Measurements from ENCODE around the gene ARAP2. TPM values are rescaled to one million over a fixed set of nuclear protein-coding genes. Genes with fewer than 3 reads are reported as not detected.

Gene ARAP2
- total RNA-seq, 1 experiment from 2014 or later: 0.24 TPM

- Histone ChIP-seq H3K4me3 (no peak overlapping the region), H3K36me3 (no peaks in the 10 kb centered on the region), H3K9me3 (replicated peaks) (no peaks in the 10 kb centered on the region), H3K27ac (no peak overlapping the region), H3K4me1 (replicated peaks) (no peaks in the 10 kb centered on the region), H3K27me3 (replicated peaks) (no peaks in the 10 kb centered on the region)
- no peak for DNase-seq (ENCODE audit: low read depth in 1 of 2, low spot score in 2 of 2)
Measured at GRCh38 chr4:36130641-36131040, 113.7 kb downstream of the ARAP2 start.

GRCh38 chr4:36128689-36129088, 115.6 kb downstream of the ARAP2 start:
- Histone ChIP-seq H3K4me3 (no peak overlapping the region), H3K27me3 (replicated peaks) (no peaks in the 10 kb centered on the region), H3K27ac (no peak overlapping the region), H3K36me3 (no peaks in the 10 kb centered on the region), H3K9me3 (replicated peaks) (no peaks in the 10 kb centered on the region), H3K4me1 (replicated peaks) (no peaks in the 10 kb centered on the region)
- DNase-seq (ENCODE audit: low read depth in 1 of 2, low spot score in 2 of 2): no peak

- Histone ChIP-seq H3K27me3 (replicated peaks) (no peaks in the 10 kb centered on the region), H3K9me3 (replicated peaks) (no peaks in the 10 kb centered on the region), H3K4me1 (replicated peaks) (no peaks in the 10 kb centered on the region), H3K27ac (no peak overlapping the region), H3K4me3 (no peak overlapping the region), H3K36me3 (no peaks in the 10 kb centered on the region)
- DNase-seq (ENCODE audit: low read depth in 1 of 2, low spot score in 2 of 2): no peak
Measured at GRCh38 chr4:36123906-36124305, 120.4 kb downstream of the ARAP2 start.

- Histone ChIP-seq H3K27ac (no peak overlapping the region), H3K9me3 (replicated peaks) (no peaks in the 10 kb centered on the region), H3K36me3 (no peaks in the 10 kb centered on the region), H3K27me3 (replicated peaks) (no peaks in the 10 kb centered on the region), H3K4me3 (no peak overlapping the region), H3K4me1 (replicated peaks) (no peaks in the 10 kb centered on the region)
- DNase-seq (ENCODE audit: low read depth in 1 of 2, low spot score in 2 of 2): no peak
Measured at GRCh38 chr4:36115312-36115711, 129.0 kb downstream of the ARAP2 start.

- H3K9me3 ChIP-seq (replicated peaks): no peaks in the 10 kb centered on the region
- H3K4me1 ChIP-seq (replicated peaks): no peaks in the 10 kb centered on the region
- no peaks in the 10 kb centered on the region for H3K36me3 ChIP-seq
- no peak for DNase-seq (ENCODE audit: low read depth in 1 of 2, low spot score in 2 of 2)
- no peaks in the 10 kb centered on the region for H3K27me3 ChIP-seq (replicated peaks)
- H3K27ac ChIP-seq: no peak overlapping the region
- no peak overlapping the region for H3K4me3 ChIP-seq
Measured at GRCh38 chr4:36111172-36111571, 133.1 kb downstream of the ARAP2 start.

- Histone ChIP-seq H3K36me3 (no peaks in the 10 kb centered on the region), H3K27ac (no peak overlapping the region), H3K4me1 (replicated peaks) (no peaks in the 10 kb centered on the region), H3K4me3 (no peak overlapping the region), H3K9me3 (replicated peaks) (no peaks in the 10 kb centered on the region), H3K27me3 (replicated peaks) (no peaks in the 10 kb centered on the region)
- no peak for DNase-seq (ENCODE audit: low read depth in 1 of 2, low spot score in 2 of 2)
Measured at GRCh38 chr4:36099509-36099908, 144.8 kb downstream of the ARAP2 start.

- Histone ChIP-seq H3K27me3 (replicated peaks) (no peaks in the 10 kb centered on the region), H3K4me1 (replicated peaks) (no peaks in the 10 kb centered on the region), H3K4me3 (no peak overlapping the region), H3K9me3 (replicated peaks) (no peaks in the 10 kb centered on the region), H3K36me3 (no peaks in the 10 kb centered on the region), H3K27ac (no peak overlapping the region)
- no peak for DNase-seq (ENCODE audit: low read depth in 1 of 2, low spot score in 2 of 2)
Measured at GRCh38 chr4:36094995-36095394, 149.3 kb downstream of the ARAP2 start.

- H3K4me1 ChIP-seq (replicated peaks): no peaks in the 10 kb centered on the region
- no peak overlapping the region for H3K4me3 ChIP-seq
- no peaks in the 10 kb centered on the region for H3K9me3 ChIP-seq (replicated peaks)
- no peaks in the 10 kb centered on the region for H3K27me3 ChIP-seq (replicated peaks)
- no peak overlapping the region for H3K27ac ChIP-seq
- no peak for DNase-seq (ENCODE audit: low read depth in 1 of 2, low spot score in 2 of 2)
- H3K36me3 ChIP-seq: no peaks in the 10 kb centered on the region
Measured at GRCh38 chr4:36091997-36092396, 152.3 kb downstream of the ARAP2 start.

GRCh38 chr4:36088542-36088941, 155.8 kb downstream of the ARAP2 start:
- Histone ChIP-seq H3K36me3 (no peaks in the 10 kb centered on the region), H3K27ac (no peak overlapping the region), H3K4me1 (replicated peaks) (no peaks in the 10 kb centered on the region), H3K27me3 (replicated peaks) (no peaks in the 10 kb centered on the region), H3K9me3 (replicated peaks) (no peaks in the 10 kb centered on the region), H3K4me3 (no peak overlapping the region)
- no peak for DNase-seq (ENCODE audit: low read depth in 1 of 2, low spot score in 2 of 2)

GRCh38 chr4:36086261-36086786, 158.0 kb downstream of the ARAP2 start:
- Histone ChIP-seq H3K36me3 (no peaks in the 10 kb centered on the region), H3K27me3 (replicated peaks) (no peaks in the 10 kb centered on the region), H3K27ac (no peak overlapping the region), H3K4me1 (replicated peaks) (no peaks in the 10 kb centered on the region), H3K4me3 (no peak overlapping the region), H3K9me3 (replicated peaks) (no peaks in the 10 kb centered on the region)
- DNase-seq (ENCODE audit: low read depth in 1 of 2, low spot score in 2 of 2): no peak

GRCh38 chr4:36082817-36083216, 161.5 kb downstream of the ARAP2 start:
- no peak for DNase-seq (ENCODE audit: low read depth in 1 of 2, low spot score in 2 of 2)
- H3K27ac ChIP-seq: no peak overlapping the region
- no peaks in the 10 kb centered on the region for H3K27me3 ChIP-seq (replicated peaks)
- no peaks in the 10 kb centered on the region for H3K9me3 ChIP-seq (replicated peaks)
- H3K4me1 ChIP-seq (replicated peaks): no peaks in the 10 kb centered on the region
- H3K36me3 ChIP-seq: no peaks in the 10 kb centered on the region
- H3K4me3 ChIP-seq: no peak overlapping the region

GRCh38 chr4:36081185-36081584, 163.1 kb downstream of the ARAP2 start:
- H3K4me3 ChIP-seq: no peak overlapping the region
- H3K27ac ChIP-seq: no peak overlapping the region
- H3K36me3 ChIP-seq: no peaks in the 10 kb centered on the region
- no peaks in the 10 kb centered on the region for H3K27me3 ChIP-seq (replicated peaks)
- H3K4me1 ChIP-seq (replicated peaks): no peaks in the 10 kb centered on the region
- DNase-seq (ENCODE audit: low read depth in 1 of 2, low spot score in 2 of 2): no peak
- no peaks in the 10 kb centered on the region for H3K9me3 ChIP-seq (replicated peaks)

- no peaks in the 10 kb centered on the region for H3K36me3 ChIP-seq
- no peak for DNase-seq (ENCODE audit: low read depth in 1 of 2, low spot score in 2 of 2)
- no peaks in the 10 kb centered on the region for H3K27me3 ChIP-seq (replicated peaks)
- H3K4me1 ChIP-seq (replicated peaks): no peaks in the 10 kb centered on the region
- no peak overlapping the region for H3K4me3 ChIP-seq
- H3K27ac ChIP-seq: no peak overlapping the region
- H3K9me3 ChIP-seq (replicated peaks): no peaks in the 10 kb centered on the region
Measured at GRCh38 chr4:36079666-36080065, 164.6 kb downstream of the ARAP2 start.

GRCh38 chr4:36078319-36078718, 166.0 kb downstream of the ARAP2 start:
- Histone ChIP-seq H3K36me3 (no peaks in the 10 kb centered on the region), H3K4me1 (replicated peaks) (no peaks in the 10 kb centered on the region), H3K4me3 (no peak overlapping the region), H3K27me3 (replicated peaks) (no peaks in the 10 kb centered on the region), H3K9me3 (replicated peaks) (no peaks in the 10 kb centered on the region), H3K27ac (no peak overlapping the region)
- no peak for DNase-seq (ENCODE audit: low read depth in 1 of 2, low spot score in 2 of 2)

- Histone ChIP-seq H3K4me1 (replicated peaks) (no peaks in the 10 kb centered on the region), H3K9me3 (replicated peaks) (no peaks in the 10 kb centered on the region), H3K27ac (no peak overlapping the region), H3K36me3 (no peaks in the 10 kb centered on the region), H3K4me3 (no peak overlapping the region), H3K27me3 (replicated peaks) (no peaks in the 10 kb centered on the region)
- no peak for DNase-seq (ENCODE audit: low read depth in 1 of 2, low spot score in 2 of 2)
Measured at GRCh38 chr4:36072529-36072928, 171.8 kb downstream of the ARAP2 start.
